Activated CD4-positive, alpha-beta T cell treated with anti-CD3 and anti-CD28 coated beads, Interleukin-2, amount 10 ng/mL, durations not matched to agents 7 days and 5 days (primary cell): ENCODE data around the gene SIPA1L3. TPM values are rescaled to one million over a fixed set of nuclear protein-coding genes. Genes with fewer than 3 reads are reported as not detected.
A peak's percentile ranks its signal among the peaks of the same experiment; 100 is the strongest.

Source experiments
- CTCF ChIA-PET: fragments of 350-600 bp; sonication (Branson Sonifier 250); formaldehyde crosslinking; loops from one replicate; lab custom pipeline; 2021; ENCODE audit warnings: antibody characterized with exemption; lab: Charles Lee
- POLR2A ChIA-PET: fragments of 350-600 bp; sonication (Branson Sonifier 250); formaldehyde crosslinking; loops from one replicate; lab custom pipeline; 2021; ENCODE audit warnings: antibody characterized with exemption; lab: Charles Lee
- DNase-seq: peaks from one replicate; pipeline ENCODE4 v3.0.0-alpha.2; 2020
- H3K27ac Mint-ChIP-seq: one replicate; pipeline ENCODE4 v1.8.0; 2021; ENCODE audit warnings: mild to moderate bottlenecking, moderate library complexity, mixed read lengths
- H3K27me3 Mint-ChIP-seq: one replicate; pipeline ENCODE4 v1.8.0; 2021; ENCODE audit warnings: mixed read lengths
- H3K36me3 Mint-ChIP-seq: one replicate; pipeline ENCODE4 v1.8.0; 2021; ENCODE audit warnings: low read depth, mixed read lengths
- H3K4me1 Mint-ChIP-seq: one replicate; pipeline ENCODE4 v1.8.0; 2021; ENCODE audit warnings: mixed read lengths
- H3K4me3 Mint-ChIP-seq: one replicate; pipeline ENCODE4 v1.8.0; 2021; ENCODE audit warnings: mild to moderate bottlenecking, moderate library complexity, mixed read lengths
- H3K9me3 Mint-ChIP-seq: one replicate; pipeline ENCODE4 v1.8.0; 2021; ENCODE audit warnings: mixed read lengths
- total RNA-seq, 2 experiments: library from RNA; stranded (reverse); gene quantifications; one replicate each; pipeline ENCODE4 v1.2.3, GENCODE V29; 2021

SIPA1L3 gene
- total RNA-seq, 2 experiments from 2014 or later: 17.1 to 25.0 TPM

GRCh38 chr19:38013913-38014580 is 107.0 kb downstream of the SIPA1L3 start:
- DNase-seq: no peak
- H3K9me3 Mint-ChIP-seq: no peaks in the 10 kb centered on the region
- no peaks in the 10 kb centered on the region for H3K27me3 Mint-ChIP-seq
- H3K4me1 Mint-ChIP-seq: peaks cover 3% of the 10 kb centered on the region
- CTCF ChIA-PET: no interaction called here
- POLR2A ChIA-PET: no interaction called here
- no peak overlapping the region for H3K27ac Mint-ChIP-seq
- no peak overlapping the region for H3K4me3 Mint-ChIP-seq
- no peaks in the 10 kb centered on the region for H3K36me3 Mint-ChIP-seq

- no peak for DNase-seq
- Mint-ChIP-seq H3K4me1 (no peaks in the 10 kb centered on the region), H3K27ac (no peak overlapping the region), H3K4me3 (no peak overlapping the region), H3K36me3 (no peaks in the 10 kb centered on the region), H3K9me3 (no peaks in the 10 kb centered on the region), H3K27me3 (no peaks in the 10 kb centered on the region)
- POLR2A ChIA-PET: no interaction called here
- CTCF ChIA-PET: interaction anchor here (0.7 kb wide), 1 partner anchor 1123 kb away, joined by 3 read pairs; no protein-coding TSS in a partner anchor
Measured at GRCh38 chr19:38015216-38015615, 108.2 kb downstream of the SIPA1L3 start.

GRCh38 chr19:38015761-38016160 is 108.8 kb downstream of the SIPA1L3 start:
- Mint-ChIP-seq H3K4me3 (no peak overlapping the region), H3K27me3 (no peaks in the 10 kb centered on the region), H3K9me3 (no peaks in the 10 kb centered on the region), H3K4me1 (no peaks in the 10 kb centered on the region), H3K27ac (no peak overlapping the region), H3K36me3 (no peaks in the 10 kb centered on the region)
- POLR2A ChIA-PET: no interaction called here
- CTCF ChIA-PET: no interaction called here
- DNase-seq: no peak

- Mint-ChIP-seq H3K27me3 (no peaks in the 10 kb centered on the region), H3K27ac (peak overlapping the region; percentile 17), H3K4me1 (no peaks in the 10 kb centered on the region), H3K9me3 (no peaks in the 10 kb centered on the region), H3K36me3 (no peaks in the 10 kb centered on the region), H3K4me3 (no peak overlapping the region)
- POLR2A ChIA-PET: no interaction called here
- CTCF ChIA-PET: interaction anchor here (0.6 to 0.7 kb wide), 2 partner anchors 38 to 53 kb away, joined by 3 to 4 read pairs; no protein-coding TSS in a partner anchor
- DNase-seq: no peak
Measured at GRCh38 chr19:38017401-38018151, 110.6 kb downstream of the SIPA1L3 start.

GRCh38 chr19:38018694-38019395 is 111.8 kb downstream of the SIPA1L3 start:
- Mint-ChIP-seq H3K27ac (no peak overlapping the region), H3K4me1 (no peaks in the 10 kb centered on the region), H3K4me3 (no peak overlapping the region), H3K36me3 (no peaks in the 10 kb centered on the region), H3K27me3 (no peaks in the 10 kb centered on the region), H3K9me3 (no peaks in the 10 kb centered on the region)
- no peak for DNase-seq
- POLR2A ChIA-PET: no interaction called here
- CTCF ChIA-PET: interaction anchor here (1.3 kb wide), 1 partner anchor 102 kb away, joined by 3 read pairs; no protein-coding TSS in a partner anchor

GRCh38 chr19:38019396-38019724 is 112.4 kb downstream of the SIPA1L3 start:
- ChIA-PET CTCF (interaction anchor here (1.3 kb wide), 1 partner anchor 101 kb away, joined by 3 read pairs; no protein-coding TSS in a partner anchor), POLR2A (no interaction called here)
- Mint-ChIP-seq H3K9me3 (no peaks in the 10 kb centered on the region), H3K4me3 (no peak overlapping the region), H3K27ac (no peak overlapping the region), H3K27me3 (no peaks in the 10 kb centered on the region), H3K36me3 (no peaks in the 10 kb centered on the region), H3K4me1 (no peaks in the 10 kb centered on the region)
- no peak for DNase-seq

- H3K27ac Mint-ChIP-seq: no peak overlapping the region
- ChIA-PET CTCF (interaction anchor here (1.3 kb wide), 1 partner anchor 100 kb away, joined by 3 read pairs; no protein-coding TSS in a partner anchor), POLR2A (no interaction called here)
- H3K36me3 Mint-ChIP-seq: no peaks in the 10 kb centered on the region
- H3K4me3 Mint-ChIP-seq: no peak overlapping the region
- no peak for DNase-seq
- no peaks in the 10 kb centered on the region for H3K9me3 Mint-ChIP-seq
- no peaks in the 10 kb centered on the region for H3K4me1 Mint-ChIP-seq
- H3K27me3 Mint-ChIP-seq: no peaks in the 10 kb centered on the region
Measured at GRCh38 chr19:38020311-38020710, 113.3 kb downstream of the SIPA1L3 start.

GRCh38 chr19:38021352-38021751 is 114.3 kb downstream of the SIPA1L3 start:
- H3K9me3 Mint-ChIP-seq: no peaks in the 10 kb centered on the region
- no peak overlapping the region for H3K27ac Mint-ChIP-seq
- H3K4me3 Mint-ChIP-seq: no peak overlapping the region
- DNase-seq: no peak
- H3K36me3 Mint-ChIP-seq: no peaks in the 10 kb centered on the region
- CTCF ChIA-PET: interaction anchor here (0.6 to 1.5 kb wide), 3 partner anchors 9 to 114 kb away, joined by 3 to 4 read pairs (median 4); no protein-coding TSS in a partner anchor
- no peaks in the 10 kb centered on the region for H3K27me3 Mint-ChIP-seq
- POLR2A ChIA-PET: interaction anchor here (0.6 kb wide), 1 partner anchor 28 kb away, joined by 6 read pairs; no protein-coding TSS in a partner anchor
- no peaks in the 10 kb centered on the region for H3K4me1 Mint-ChIP-seq

GRCh38 chr19:38022791-38023670 is 116.0 kb downstream of the SIPA1L3 start:
- Mint-ChIP-seq H3K4me3 (no peak overlapping the region), H3K4me1 (no peaks in the 10 kb centered on the region), H3K36me3 (no peaks in the 10 kb centered on the region), H3K27me3 (no peaks in the 10 kb centered on the region), H3K9me3 (no peaks in the 10 kb centered on the region), H3K27ac (no peak overlapping the region)
- POLR2A ChIA-PET: no interaction called here
- no peak for DNase-seq
- CTCF ChIA-PET: interaction anchor here (1.5 kb wide), 1 partner anchor 13 kb away, joined by 4 read pairs; no protein-coding TSS in a partner anchor

- ChIA-PET POLR2A (no interaction called here), CTCF (no interaction called here)
- no peak for DNase-seq
- Mint-ChIP-seq H3K4me1 (no peaks in the 10 kb centered on the region), H3K36me3 (no peaks in the 10 kb centered on the region), H3K27me3 (no peaks in the 10 kb centered on the region), H3K9me3 (no peaks in the 10 kb centered on the region), H3K4me3 (no peak overlapping the region), H3K27ac (no peak overlapping the region)
Measured at GRCh38 chr19:38023671-38024541, 116.9 kb downstream of the SIPA1L3 start.
